Choroid plexus epithelial cell (primary cell): ENCODE measurements around the gene PCDHB16.
"Not testable (repeated sequence)": the region's sequence is repeated elsewhere in the genome, so short reads cannot be mapped to it uniquely, and the experiment has no call there.

ENCODE experiments used
- DNase-seq: peaks from one replicate; pipeline ENCODE4 v3.0.0-alpha.2; 2010; ENCODE audit warnings: low read depth
- H3K4me3 ChIP-seq: 2 replicates; pipeline ENCODE4 v1.5.1; 2011; ENCODE audit warnings: low read depth, mild to moderate bottlenecking, control low read depth, low read length, moderate library complexity
- CTCF ChIP-seq: conservative IDR thresholded peaks from 2 replicates; pipeline ENCODE4 v1.5.1; 2011; ENCODE audit warnings: low read depth, mild to moderate bottlenecking, control low read depth, inconsistent platforms, low read length, moderate library complexity

Gene PCDHB16

DNA sequence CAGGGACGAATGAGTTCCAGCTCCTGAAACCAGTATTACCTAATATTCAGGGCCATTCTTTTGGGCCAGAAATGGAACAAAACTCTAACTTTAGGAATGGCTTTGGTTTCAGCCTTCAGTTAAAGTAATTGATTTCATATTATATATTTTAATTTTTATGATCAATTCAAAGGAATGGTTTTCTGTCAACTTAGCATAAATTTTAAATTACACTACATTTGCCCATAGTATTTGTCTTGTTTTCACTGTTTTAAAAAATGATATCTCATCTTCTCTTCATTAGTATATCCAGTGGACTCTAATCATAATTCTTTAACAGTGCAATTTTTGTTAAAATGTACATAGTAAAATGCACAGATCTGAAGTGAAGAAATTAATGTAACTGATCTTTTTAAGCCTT, 1.9 kb upstream of the PCDHB16 start:
- no peak overlapping the region for H3K4me3 ChIP-seq
- no peak for DNase-seq
- TF ChIP-seq CTCF = no peak

DNA sequence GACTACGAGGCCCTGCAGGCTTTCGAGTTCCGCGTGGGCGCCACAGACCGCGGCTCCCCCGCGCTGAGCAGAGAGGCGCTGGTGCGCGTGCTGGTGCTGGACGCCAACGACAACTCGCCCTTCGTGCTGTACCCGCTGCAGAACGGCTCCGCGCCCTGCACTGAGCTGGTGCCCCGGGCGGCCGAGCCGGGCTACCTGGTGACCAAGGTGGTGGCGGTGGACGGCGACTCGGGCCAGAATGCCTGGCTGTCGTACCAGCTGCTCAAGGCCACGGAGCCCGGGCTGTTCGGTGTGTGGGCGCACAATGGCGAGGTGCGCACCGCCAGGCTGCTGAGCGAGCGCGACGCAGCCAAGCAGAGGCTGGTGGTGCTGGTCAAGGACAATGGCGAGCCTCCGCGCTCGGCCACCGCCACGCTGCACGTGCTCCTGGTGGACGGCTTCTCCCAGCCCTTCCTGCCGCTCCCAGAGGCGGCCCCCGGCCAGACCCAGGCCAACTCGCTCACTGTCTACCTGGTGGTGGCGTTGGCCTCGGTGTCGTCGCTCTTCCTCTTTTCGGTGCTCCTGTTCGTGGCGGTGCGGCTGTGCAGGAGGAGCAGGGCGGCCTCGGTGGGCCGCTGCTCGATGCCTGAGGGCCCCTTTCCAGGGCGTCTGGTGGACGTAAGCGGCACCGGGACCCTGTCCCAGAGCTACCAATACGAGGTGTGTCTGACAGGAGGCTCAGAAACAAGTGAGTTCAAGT, 2.1 kb downstream of the PCDHB16 start:
- not testable (repeated sequence) for H3K4me3 ChIP-seq

DNA sequence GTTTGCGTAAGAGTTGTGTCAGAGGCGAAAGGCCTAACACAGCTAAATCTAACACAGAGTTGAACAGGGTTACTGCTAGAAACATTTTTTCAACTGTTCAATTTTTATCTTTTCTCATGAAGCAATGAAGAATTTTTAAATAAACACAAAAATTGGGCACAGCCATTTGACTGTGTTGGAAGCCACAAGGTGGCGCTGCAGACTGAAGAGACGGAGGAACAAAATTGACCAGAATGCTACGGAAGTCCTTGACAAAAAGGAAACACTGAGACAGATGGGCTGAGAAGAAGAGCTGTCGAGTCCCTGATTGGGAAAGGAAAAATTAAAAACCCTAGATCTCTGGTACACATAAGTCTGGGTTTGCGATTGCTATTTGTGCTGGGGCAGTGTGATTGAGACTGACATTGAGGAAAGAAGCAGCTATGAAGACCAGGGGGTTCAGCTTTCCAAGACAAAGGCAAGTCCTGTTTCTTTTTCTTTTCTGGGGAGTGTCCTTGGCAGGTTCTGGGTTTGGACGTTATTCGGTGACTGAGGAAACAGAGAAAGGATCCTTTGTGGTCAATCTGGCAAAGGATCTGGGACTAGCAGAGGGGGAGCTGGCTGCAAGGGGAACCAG, 4.8 kb downstream of the PCDHB16 start, which contains the start of gene PCDHB9:
Gene PCDHB9, plus strand, starts transcription at position 265 of the 616 bp plus-strand sequence. Its CDS starts 158 bp downstream, at position 423.
- peak; percentile 11 for DNase-seq
- no peak within 1 kb of the TSS for H3K4me3 ChIP-seq
- TF ChIP-seq CTCF = peak; percentile 30

More for the DNA sequence above, 2.1 kb downstream of the PCDHB16 start:
- DNase-seq = not testable (repeated sequence)

- DNase-seq = not testable (repeated sequence)
Measured at GRCh38 chr5:141188682-141189081, 6.5 kb downstream of the PCDHB16 start.

DNA sequence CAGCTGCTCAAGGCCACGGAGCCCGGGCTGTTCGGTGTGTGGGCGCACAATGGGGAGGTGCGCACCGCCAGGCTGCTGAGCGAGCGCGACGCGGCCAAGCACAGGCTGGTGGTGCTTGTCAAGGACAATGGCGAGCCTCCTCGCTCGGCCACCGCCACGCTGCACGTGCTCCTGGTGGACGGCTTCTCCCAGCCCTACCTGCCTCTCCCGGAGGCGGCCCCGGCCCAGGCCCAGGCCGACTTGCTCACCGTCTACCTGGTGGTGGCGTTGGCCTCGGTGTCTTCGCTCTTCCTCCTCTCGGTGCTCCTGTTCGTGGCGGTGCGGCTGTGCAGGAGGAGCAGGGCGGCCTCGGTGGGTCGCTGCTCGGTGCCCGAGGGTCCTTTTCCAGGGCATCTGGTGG, 6.9 kb downstream of the PCDHB16 start:
- DNase-seq = not testable (repeated sequence)

More at GRCh38 chr5:141188682-141189081, 6.5 kb downstream of the PCDHB16 start:
- H3K4me3 ChIP-seq = not testable (repeated sequence)

DNA sequence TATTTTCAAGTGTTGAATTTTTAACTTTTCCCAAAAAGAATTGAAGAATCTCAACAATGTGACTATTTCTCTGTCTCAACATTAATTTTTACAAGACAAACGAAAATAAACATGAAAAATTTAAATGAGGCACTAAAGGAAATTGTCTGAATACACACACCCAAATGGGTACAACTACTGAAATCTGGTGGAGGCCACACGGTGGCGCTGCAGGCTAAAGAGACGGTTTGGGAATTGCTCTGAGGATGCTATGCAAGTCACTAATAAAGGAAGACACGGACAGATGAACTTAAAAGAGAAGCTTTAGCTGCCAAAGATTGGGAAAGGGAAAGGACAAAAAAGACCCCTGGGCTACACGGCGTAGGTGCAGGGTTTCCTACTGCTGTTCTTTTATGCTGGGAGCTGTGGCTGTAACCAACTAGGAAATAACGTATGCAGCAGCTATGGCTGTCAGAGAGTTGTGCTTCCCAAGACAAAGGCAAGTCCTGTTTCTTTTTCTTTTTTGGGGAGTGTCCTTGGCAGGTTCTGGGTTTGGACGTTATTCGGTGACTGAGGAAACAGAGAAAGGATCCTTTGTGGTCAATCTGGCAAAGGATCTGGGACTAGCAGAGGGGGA, 10.0 kb downstream of the PCDHB16 start, which contains the start of gene PCDHB10:
Gene PCDHB10, plus strand, starts transcription at position 244 of the 616 bp plus-strand sequence. Its CDS starts 200 bp downstream, at position 444.
- peak; percentile 19 for DNase-seq
- no peak within 1 kb of the TSS for H3K4me3 ChIP-seq
- TF ChIP-seq CTCF = peak; percentile 40

More for the DNA sequence above, 6.9 kb downstream of the PCDHB16 start:
- not testable (repeated sequence) for H3K4me3 ChIP-seq

DNA sequence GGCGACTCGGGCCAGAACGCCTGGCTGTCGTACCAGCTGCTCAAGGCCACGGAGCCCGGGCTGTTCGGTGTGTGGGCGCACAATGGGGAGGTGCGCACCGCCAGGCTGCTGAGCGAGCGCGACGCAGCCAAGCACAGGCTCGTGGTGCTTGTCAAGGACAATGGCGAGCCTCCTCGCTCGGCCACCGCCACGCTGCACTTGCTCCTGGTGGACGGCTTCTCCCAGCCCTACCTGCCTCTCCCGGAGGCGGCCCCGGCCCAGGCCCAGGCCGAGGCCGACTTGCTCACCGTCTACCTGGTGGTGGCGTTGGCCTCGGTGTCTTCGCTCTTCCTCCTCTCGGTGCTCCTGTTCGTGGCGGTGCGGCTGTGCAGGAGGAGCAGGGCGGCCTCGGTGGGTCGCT, 12.1 kb downstream of the PCDHB16 start:
- DNase-seq, H3K4me3 ChIP-seq: not testable (repeated sequence)

DNA sequence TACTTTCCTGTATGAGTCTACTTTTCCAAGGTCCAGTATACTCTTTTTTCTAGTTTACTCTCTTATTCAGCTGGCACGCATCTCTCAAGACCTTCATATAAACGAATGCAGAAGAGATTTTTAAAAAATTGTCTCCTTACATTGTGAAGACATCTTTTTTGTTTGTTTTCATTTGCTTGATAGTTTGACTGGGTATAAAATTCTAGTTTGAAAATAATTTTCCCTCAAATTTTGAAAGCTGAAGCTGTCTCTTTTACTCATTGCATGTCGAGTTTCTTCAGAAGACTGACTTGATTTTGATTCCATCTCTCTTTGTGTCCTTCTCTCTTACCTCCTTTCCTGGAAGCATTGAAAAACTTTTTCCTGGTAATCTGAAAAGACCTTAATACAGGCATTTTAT, 14.2 kb downstream of the PCDHB16 start:
- no peak overlapping the region for H3K4me3 ChIP-seq
- no peak for TF ChIP-seq CTCF
- DNase-seq = no peak
